ENCODE data around the gene CDC5L.

Gene CDC5L

GRCh38 chr6:44457596-44457995 lies 70.1 kb downstream of the CDC5L start:
- peak; percentile 83 for DNase-seq (ENCODE audit: low read depth)
- peak; percentile 1 for TF ChIP-seq CTCF (IDR thresholded peaks at IDR 0.05; ENCODE audit: low read length, missing control alignments)
- no peak overlapping the region for H3K4me3 ChIP-seq (replicated peaks; ENCODE audit: low read depth, low read length)

GRCh38 chr6:44458551-44458950 lies 71.0 kb downstream of the CDC5L start:
- TF ChIP-seq CTCF (IDR thresholded peaks at IDR 0.05; ENCODE audit: low read length, missing control alignments) = no peak
- DNase-seq (ENCODE audit: low read depth) = no peak

GRCh38 chr6:44462335-44462734 lies 74.8 kb downstream of the CDC5L start:
- no peak for TF ChIP-seq CTCF (IDR thresholded peaks at IDR 0.05; ENCODE audit: low read length, missing control alignments)
- no peak overlapping the region for H3K4me3 ChIP-seq (replicated peaks; ENCODE audit: low read depth, low read length)
- DNase-seq (ENCODE audit: low read depth) = no peak

More at GRCh38 chr6:44458551-44458950, 71.0 kb downstream of the CDC5L start:
- H3K4me3 ChIP-seq (replicated peaks; ENCODE audit: low read depth, low read length) = no peak overlapping the region

GRCh38 chr6:44462797-44463727 lies 75.6 kb downstream of the CDC5L start:
- no peak for TF ChIP-seq CTCF (IDR thresholded peaks at IDR 0.05; ENCODE audit: low read length, missing control alignments)
- no peak overlapping the region for H3K4me3 ChIP-seq (replicated peaks; ENCODE audit: low read depth, low read length)
- no peak for DNase-seq (ENCODE audit: low read depth)

- no peak overlapping the region for H3K4me3 ChIP-seq (replicated peaks; ENCODE audit: low read depth, low read length)
- TF ChIP-seq CTCF (IDR thresholded peaks at IDR 0.05; ENCODE audit: low read length, missing control alignments) = no peak
- DNase-seq (ENCODE audit: low read depth) = no peak
These were observed 76.4 kb downstream of the CDC5L start for GRCh38 chr6:44463728-44464450.

GRCh38 chr6:44464527-44465310 lies 77.2 kb downstream of the CDC5L start:
- DNase-seq (ENCODE audit: low read depth) = peak; percentile 61
- no peak for TF ChIP-seq CTCF (IDR thresholded peaks at IDR 0.05; ENCODE audit: low read length, missing control alignments)
- H3K4me3 ChIP-seq (replicated peaks; ENCODE audit: low read depth, low read length) = no peak overlapping the region
